HCT116 (cell line): Measurements from ENCODE around the gene DPY30. TPM values are rescaled to one million over a fixed set of nuclear protein-coding genes. Genes with fewer than 3 reads are reported as not detected.

ENCODE experiments used
- ATAC-seq: fragments of 200-7000 bp; cut with Tn5 transposase; 2 replicates; pipeline ENCODE4 v1.9.1; 2020; ENCODE audit warnings: mild to moderate bottlenecking, moderate library complexity
- BruUV-seq: library from RNA; stranded (reverse); fragments of 400-500 nt; replicated peaks from 2 replicates; lab custom pipeline; 2021; lab: Mats Ljungman, UMichigan
- CTCF ChIA-PET: fragments of 300-600 bp; sonication (Branson Sonifier 250); formaldehyde crosslinking; loops from one replicate; lab custom pipeline; 2021; ENCODE audit warnings: antibody characterized with exemption; lab: Charles Lee
- POLR2A ChIA-PET: fragments of 300-600, 350-600 bp; sonication (Branson Sonifier 250); formaldehyde crosslinking; loops from one replicate; lab custom pipeline; 2021; ENCODE audit warnings: antibody characterized with exemption; lab: Charles Lee
- RAD21 ChIA-PET, 2 experiments: fragments of 300-600 bp; sonication (Branson Sonifier 250); formaldehyde crosslinking; loops; one replicate each; lab custom pipeline; 2023; ENCODE audit warnings: low total read pairs in 2 of 2; ENCODE audit not compliant: uncharacterized antibody in 2 of 2, unreplicated experiment in 2 of 2, low non-redundant PET in 1 of 2; lab: Charles Lee
- DNase-seq: peaks from one replicate; pipeline ENCODE4 v3.0.0-alpha.2; 2010; ENCODE audit warnings: low read depth, low spot score
- H2AFZ ChIP-seq: fragments of 200-600 bp; shearing (Covaris generic), sonication (generic); 2 replicates; pipeline ENCODE4 v1.6.1; 2017; ENCODE audit warnings: low read depth, mixed run types, mixed read lengths, antibody characterized with exemption, low read length; ENCODE audit not compliant: poor library complexity, severe bottlenecking
- H3K27ac ChIP-seq: 2 replicates; pipeline ENCODE4 v1.5.1; 2012; ENCODE audit warnings: low read depth, low read length
- H3K27me3 ChIP-seq: fragments of 200-600 bp; sonication (generic); 2 replicates; pipeline ENCODE4 v1.6.1; 2016; ENCODE audit warnings: mixed run types, low read length, mixed read lengths; ENCODE audit not compliant: insufficient read depth
- H3K36me3 ChIP-seq, 2 experiments: fragments of 200-500 bp in 1 of 2; fragments of 200-600 bp in 1 of 2; sonication (Bioruptor generic) in 1 of 2; sonication (generic) in 1 of 2; 2 replicates each; pipeline versions ENCODE4 v1.5.1 to v1.6.1; 2014 to 2016; ENCODE audit warnings: low read length in 2 of 2, inconsistent platforms in 1 of 2, mixed read lengths in 1 of 2, mixed run types in 1 of 2; ENCODE audit not compliant: insufficient read depth in 2 of 2, control insufficient read depth in 1 of 2
- H3K4me1 ChIP-seq, 2 experiments: fragments of 200-600 bp in 1 of 2; sonication (generic) in 1 of 2; 2 replicates each; pipeline versions ENCODE4 v1.5.1 to v1.6.1; 2012 to 2017; ENCODE audit warnings: low read length in 2 of 2, inconsistent platforms in 1 of 2, mild to moderate bottlenecking in 1 of 2, mixed read lengths in 1 of 2, mixed run types in 1 of 2, moderate library complexity in 1 of 2; ENCODE audit not compliant: insufficient read depth in 2 of 2, control insufficient read depth in 1 of 2
- H3K4me2 ChIP-seq: fragments of 200-600 bp; sonication (generic); 2 replicates; pipeline ENCODE4 v1.6.1; 2017; ENCODE audit warnings: mixed run types, low read length, mixed read lengths
- H3K4me3 ChIP-seq, 2 experiments: fragments of 200-600 bp in 1 of 2; sonication (generic) in 1 of 2; replicated peaks in 1 of 2; 2 replicates each; pipeline ENCODE4 v1.5.1; 2011 to 2016; ENCODE audit warnings: low read length in 2 of 2, control low read depth in 1 of 2, low read depth in 1 of 2, mild to moderate bottlenecking in 1 of 2, mixed read lengths in 1 of 2, mixed run types in 1 of 2
- H3K79me2 ChIP-seq: fragments of 200-600 bp; sonication (generic); 2 replicates; pipeline ENCODE4 v1.6.1; 2017; ENCODE audit warnings: mild to moderate bottlenecking, mixed run types, low read length, moderate library complexity, mixed read lengths; ENCODE audit not compliant: insufficient read depth
- H3K9ac ChIP-seq: fragments of 200-600 bp; sonication (generic); 2 replicates; pipeline ENCODE4 v1.6.1; 2016; ENCODE audit warnings: low read length, mixed read lengths
- H3K9me2 ChIP-seq: fragments of 200-600 bp; sonication (generic), shearing (Covaris generic); 2 replicates; pipeline ENCODE4 v1.6.1; 2017; ENCODE audit warnings: mixed run types, mild to moderate bottlenecking, moderate library complexity; ENCODE audit not compliant: insufficient read depth
- H3K9me3 ChIP-seq, 2 experiments: fragments of 200-500 bp in 1 of 2; fragments of 200-600 bp in 1 of 2; sonication (Bioruptor generic) in 1 of 2; sonication (generic) in 1 of 2; 2 replicates each; pipeline ENCODE4 v1.6.1; 2014 to 2017; ENCODE audit warnings: low read length in 2 of 2, mixed read lengths in 2 of 2, inconsistent platforms in 1 of 2, low read depth in 1 of 2, mild to moderate bottlenecking in 1 of 2, mixed run types in 1 of 2, moderate library complexity in 1 of 2; ENCODE audit not compliant: control insufficient read depth in 1 of 2, insufficient read depth in 1 of 2
- H4K20me1 ChIP-seq: fragments of 200-600 bp; sonication (generic), shearing (Covaris generic); 2 replicates; pipeline ENCODE4 v1.6.1; 2017; ENCODE audit warnings: mixed run types, mild to moderate bottlenecking, moderate library complexity; ENCODE audit not compliant: insufficient read depth
- ATF3 ChIP-seq: IDR thresholded peaks from 2 replicates; pipeline ENCODE4 v1.6.1; 2012
- EGR1 ChIP-seq: IDR thresholded peaks from 2 replicates; pipeline ENCODE4 v1.6.1; 2012; ENCODE audit warnings: low read depth
- ELF1 ChIP-seq: IDR thresholded peaks from 2 replicates; pipeline ENCODE4 v1.6.1; 2012; ENCODE audit warnings: low read depth, borderline replicate concordance
- EZH2 ChIP-seq: fragments of 200-600 bp; sonication (generic); IDR thresholded peaks from 2 replicates; pipeline ENCODE4 v1.6.1; 2017; ENCODE audit warnings: antibody characterized with exemption, mixed run types
- EZH2phosphoT487 ChIP-seq: fragments of 200-600 bp; IDR thresholded peaks from 2 replicates; pipeline ENCODE4 v1.6.1; 2018; ENCODE audit warnings: antibody characterized with exemption, borderline replicate concordance
- FOSL1 ChIP-seq: IDR thresholded peaks from 2 replicates; pipeline ENCODE4 v1.6.1; 2012; ENCODE audit warnings: low read depth
- JUND ChIP-seq: IDR thresholded peaks from 2 replicates; pipeline ENCODE4 v1.6.1; 2012
- MAX ChIP-seq: IDR thresholded peaks from 2 replicates; pipeline ENCODE4 v1.6.1; 2012
- POLR2A ChIP-seq: IDR thresholded peaks from 2 replicates; pipeline ENCODE4 v1.7.0; 2011; ENCODE audit warnings: borderline replicate concordance; ENCODE audit not compliant: insufficient read depth, insufficient read length; ENCODE audit errors: extremely low read depth
- POLR2AphosphoS5 ChIP-seq: IDR thresholded peaks from 2 replicates; pipeline ENCODE4 v1.6.1; 2011; ENCODE audit warnings: mild to moderate bottlenecking, low read depth, low read length, moderate library complexity
- RAD21 ChIP-seq: IDR thresholded peaks from 2 replicates; pipeline ENCODE4 v1.6.1; 2012; ENCODE audit warnings: low read depth, mild to moderate bottlenecking
- SP1 ChIP-seq: IDR thresholded peaks from 2 replicates; pipeline ENCODE4 v1.6.1; 2012; ENCODE audit warnings: low read depth
- SRF ChIP-seq: IDR thresholded peaks from 2 replicates; pipeline ENCODE4 v1.6.1; 2012; ENCODE audit warnings: low read depth
- TCF7L2 ChIP-seq: IDR thresholded peaks from 2 replicates; pipeline ENCODE4 v1.7.0; 2011; ENCODE audit warnings: borderline replicate concordance, inconsistent platforms; ENCODE audit not compliant: insufficient read depth, insufficient read length; ENCODE audit errors: extremely low read depth
- YY1 ChIP-seq: IDR thresholded peaks from 2 replicates; pipeline ENCODE4 v1.6.1; 2011; ENCODE audit warnings: low read length, low read depth, moderate library complexity, mild to moderate bottlenecking; ENCODE audit not compliant: insufficient replicate concordance; ENCODE audit errors: extremely low read depth
- ZFX ChIP-seq: fragments of 450-650 bp; IDR thresholded peaks from 2 replicates; pipeline ENCODE4 v1.6.1; 2017
- ZNF274 ChIP-seq: fragments of 200-500 bp; sonication (Bioruptor generic); IDR thresholded peaks from 2 replicates; pipeline ENCODE4 v1.6.1; 2014; ENCODE audit warnings: mild to moderate bottlenecking, low read depth, low read length, inconsistent platforms
- intact Hi-C: fragments of 100-400 bp; cut with micrococcal nuclease; formaldehyde crosslinking; loops from 2 replicates; pipeline ENCODE4 v1.10.0; 2022
- total RNA-seq: library from RNA; stranded (reverse); gene quantifications from one replicate; pipeline ENCODE4 v1.2.1, GENCODE V29; 2021; ENCODE audit not compliant: unreplicated experiment
- TF ChIP-seq, protein P1 (sequence below): IDR thresholded peaks from 2 replicates; pipeline ENCODE4 v1.6.1; 2012; ENCODE audit warnings: low read depth
- TF ChIP-seq, protein P2 (sequence below): IDR thresholded peaks from 2 replicates; pipeline ENCODE4 v1.6.1; 2011; ENCODE audit warnings: mild to moderate bottlenecking, low read length, moderate library complexity; ENCODE audit not compliant: insufficient replicate concordance; ENCODE audit errors: extremely low read depth

Gene DPY30
- total RNA-seq, 1 experiment from 2014 or later: 79.5 TPM

DNA sequence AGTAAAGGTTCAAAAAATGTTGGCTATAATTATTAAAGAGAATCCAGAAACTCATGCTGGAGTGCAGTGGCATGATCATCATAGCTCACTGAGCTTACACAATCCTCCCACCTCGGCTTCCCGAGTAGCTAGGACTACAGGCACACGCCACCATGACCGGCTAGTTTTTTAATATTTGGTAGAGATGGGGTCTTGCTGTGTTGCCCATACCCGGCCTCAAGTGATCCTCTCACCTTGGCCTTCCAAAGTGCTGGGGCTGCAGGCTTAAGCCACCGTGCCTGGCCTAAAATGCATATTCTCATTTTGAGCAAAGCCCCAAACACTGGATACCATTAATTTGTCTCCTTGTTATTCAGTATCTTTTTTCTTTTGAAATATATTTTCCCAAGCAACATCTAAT is 61.2 kb downstream of the DPY30 start:
- intact Hi-C loops: no loop called here
- no TSS peak for BruUV-seq

More for the DNA sequence above, 61.2 kb downstream of the DPY30 start:
- H3K4me3 ChIP-seq: no peak overlapping the region
- no peak overlapping the region for H3K4me2 ChIP-seq
- no peak overlapping the region for H3K9ac ChIP-seq
- H3K4me1 ChIP-seq: no peaks in the 10 kb centered on the region
- no peaks in the 10 kb centered on the region for H3K9me2 ChIP-seq
- POLR2A ChIA-PET: no interaction called here
- TF ChIP-seq SRF (no peak), ATF3 (no peak), ZNF274 (no peak), ZFX (no peak), POLR2A (no peak), EZH2phosphoT487 (no peak), JUND (no peak), ELF1 (no peak), SP1 (no peak), RAD21 (no peak), TCF7L2 (no peak), MAX (no peak), FOSL1 (no peak), POLR2AphosphoS5 (no peak), EZH2 (no peak), EGR1 (no peak), YY1 (no peak)
- TF ChIP-seq, protein P1, sequence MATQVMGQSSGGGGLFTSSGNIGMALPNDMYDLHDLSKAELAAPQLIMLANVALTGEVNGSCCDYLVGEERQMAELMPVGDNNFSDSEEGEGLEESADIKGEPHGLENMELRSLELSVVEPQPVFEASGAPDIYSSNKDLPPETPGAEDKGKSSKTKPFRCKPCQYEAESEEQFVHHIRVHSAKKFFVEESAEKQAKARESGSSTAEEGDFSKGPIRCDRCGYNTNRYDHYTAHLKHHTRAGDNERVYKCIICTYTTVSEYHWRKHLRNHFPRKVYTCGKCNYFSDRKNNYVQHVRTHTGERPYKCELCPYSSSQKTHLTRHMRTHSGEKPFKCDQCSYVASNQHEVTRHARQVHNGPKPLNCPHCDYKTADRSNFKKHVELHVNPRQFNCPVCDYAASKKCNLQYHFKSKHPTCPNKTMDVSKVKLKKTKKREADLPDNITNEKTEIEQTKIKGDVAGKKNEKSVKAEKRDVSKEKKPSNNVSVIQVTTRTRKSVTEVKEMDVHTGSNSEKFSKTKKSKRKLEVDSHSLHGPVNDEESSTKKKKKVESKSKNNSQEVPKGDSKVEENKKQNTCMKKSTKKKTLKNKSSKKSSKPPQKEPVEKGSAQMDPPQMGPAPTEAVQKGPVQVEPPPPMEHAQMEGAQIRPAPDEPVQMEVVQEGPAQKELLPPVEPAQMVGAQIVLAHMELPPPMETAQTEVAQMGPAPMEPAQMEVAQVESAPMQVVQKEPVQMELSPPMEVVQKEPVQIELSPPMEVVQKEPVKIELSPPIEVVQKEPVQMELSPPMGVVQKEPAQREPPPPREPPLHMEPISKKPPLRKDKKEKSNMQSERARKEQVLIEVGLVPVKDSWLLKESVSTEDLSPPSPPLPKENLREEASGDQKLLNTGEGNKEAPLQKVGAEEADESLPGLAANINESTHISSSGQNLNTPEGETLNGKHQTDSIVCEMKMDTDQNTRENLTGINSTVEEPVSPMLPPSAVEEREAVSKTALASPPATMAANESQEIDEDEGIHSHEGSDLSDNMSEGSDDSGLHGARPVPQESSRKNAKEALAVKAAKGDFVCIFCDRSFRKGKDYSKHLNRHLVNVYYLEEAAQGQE: no peak
- TF ChIP-seq, protein P2, sequence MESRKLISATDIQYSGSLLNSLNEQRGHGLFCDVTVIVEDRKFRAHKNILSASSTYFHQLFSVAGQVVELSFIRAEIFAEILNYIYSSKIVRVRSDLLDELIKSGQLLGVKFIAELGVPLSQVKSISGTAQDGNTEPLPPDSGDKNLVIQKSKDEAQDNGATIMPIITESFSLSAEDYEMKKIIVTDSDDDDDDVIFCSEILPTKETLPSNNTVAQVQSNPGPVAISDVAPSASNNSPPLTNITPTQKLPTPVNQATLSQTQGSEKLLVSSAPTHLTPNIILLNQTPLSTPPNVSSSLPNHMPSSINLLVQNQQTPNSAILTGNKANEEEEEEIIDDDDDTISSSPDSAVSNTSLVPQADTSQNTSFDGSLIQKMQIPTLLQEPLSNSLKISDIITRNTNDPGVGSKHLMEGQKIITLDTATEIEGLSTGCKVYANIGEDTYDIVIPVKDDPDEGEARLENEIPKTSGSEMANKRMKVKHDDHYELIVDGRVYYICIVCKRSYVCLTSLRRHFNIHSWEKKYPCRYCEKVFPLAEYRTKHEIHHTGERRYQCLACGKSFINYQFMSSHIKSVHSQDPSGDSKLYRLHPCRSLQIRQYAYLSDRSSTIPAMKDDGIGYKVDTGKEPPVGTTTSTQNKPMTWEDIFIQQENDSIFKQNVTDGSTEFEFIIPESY: no peak
- H3K27me3 ChIP-seq: no peaks in the 10 kb centered on the region
- H3K27ac ChIP-seq: no peak overlapping the region
- no peaks in the 10 kb centered on the region for H3K9me3 ChIP-seq
- CTCF ChIA-PET: no interaction called here
- peaks cover 10% of the 10 kb centered on the region; the same call in 1 of the 2 replicates for H4K20me1 ChIP-seq
- DNase-seq (no peak), ATAC-seq (no peak)
- RAD21 ChIA-PET: no interaction called here
- no peak overlapping the region for H2AFZ ChIP-seq
- H3K79me2 ChIP-seq: peaks cover 95% of the 10 kb centered on the region
- no peaks in the 10 kb centered on the region for H3K36me3 ChIP-seq
